K562 (cell line): ENCODE results near the gene DNAI1. TPM values are rescaled to one million over a fixed set of nuclear protein-coding genes. Genes with fewer than 3 reads are reported as not detected.

Experiments used
- BMI1 ChIP-seq: fragments of 150-350 bp; IDR thresholded peaks from 2 replicates; pipeline ENCODE4 v1.6.1; 2014; ENCODE audit warnings: low read length
- ELF4 ChIP-seq: fragments of 450-650 bp; formaldehyde crosslinking; IDR thresholded peaks from 2 replicates; pipeline ENCODE4 v1.4.0; 2022; ENCODE audit warnings: missing genetic modification characterization
- EWSR1 ChIP-seq: fragments of 450-650 bp; IDR thresholded peaks from 2 replicates; pipeline ENCODE4 v1.6.1; 2018; ENCODE audit warnings: borderline replicate concordance, mild to moderate bottlenecking, low read depth, moderate library complexity; ENCODE audit not compliant: partially characterized antibody
- HDAC6 ChIP-seq: IDR thresholded peaks from 2 replicates; pipeline ENCODE4 v1.6.1; 2012; ENCODE audit warnings: low read depth, mild to moderate bottlenecking, control low read depth, inconsistent platforms, low read length, moderate library complexity
- JUND ChIP-seq, 2 experiments: IDR thresholded peaks; 2 replicates in 1 of 2; 3 replicates in 1 of 2; pipeline ENCODE4 v1.6.1; 2011; ENCODE audit warnings: borderline replicate concordance in 2 of 2, low read depth in 2 of 2, low read length in 2 of 2, improper control_type of control experiment in 1 of 2, missing biosample characterization in 1 of 2, missing genetic modification characterization in 1 of 2, missing genetic modification reagents in 1 of 2
- KHSRP ChIP-seq: fragments of 450-650 bp; IDR thresholded peaks from 2 replicates; pipeline ENCODE4 v1.6.1; 2017
- MEF2A ChIP-seq: IDR thresholded peaks from 2 replicates; pipeline ENCODE4 v1.6.1; 2011; ENCODE audit warnings: low read depth, mild to moderate bottlenecking, low read length, moderate library complexity; ENCODE audit not compliant: control insufficient read depth
- TCF7 ChIP-seq: sonication (generic); IDR thresholded peaks from 2 replicates; pipeline ENCODE4 v1.6.1; 2016; ENCODE audit warnings: antibody characterized with exemption, borderline replicate concordance
- TEAD2 ChIP-seq: fragments of 450-650 bp; IDR thresholded peaks from 2 replicates; pipeline ENCODE4 v1.6.1; 2016; ENCODE audit warnings: missing genetic modification characterization, control low read depth, missing compliant biosample characterization
- ZNF282 ChIP-seq: sonication (generic); formaldehyde crosslinking; IDR thresholded peaks from 2 replicates; pipeline ENCODE4 v1.8.1; 2023; ENCODE audit warnings: missing genetic modification reagents
- ZNF3 ChIP-seq: fragments of 250-450 bp; sonication (Bioruptor Pico); IDR thresholded peaks from 2 replicates; pipeline ENCODE4 v1.5.0; 2021; ENCODE audit warnings: mild to moderate bottlenecking, moderate library complexity
- ZNF324 ChIP-seq: fragments of 250-450 bp; sonication (Bioruptor Pico); IDR thresholded peaks from 2 replicates; pipeline ENCODE4 v1.4.0; 2020; ENCODE audit warnings: mild to moderate bottlenecking
- ZNF551 ChIP-seq: fragments of 250-450 bp; sonication (Bioruptor Pico); IDR thresholded peaks from 2 replicates; pipeline ENCODE4 v1.5.0; 2021; ENCODE audit warnings: mild to moderate bottlenecking, moderate library complexity
- ZNF699 ChIP-seq: fragments of 250-450 bp; sonication (Bioruptor Pico); IDR thresholded peaks from 2 replicates; pipeline ENCODE4 v1.8.0; 2021; ENCODE audit warnings: mild to moderate bottlenecking, moderate library complexity; ENCODE audit not compliant: insufficient replicate concordance
- polyA plus RNA-seq, 8 experiments: library from polyadenylated mRNA; depleted of rRNA in 4 of 8; stranded (reverse) in 5 of 8; unstranded in 3 of 8; fragments of >200 nt; fragmentation: Nextera tagmentation in 2 of 8; fragmentation: Illumina TruSeq in 1 of 8; extraction: Ambion mirVana in 2 of 8; extraction: Trizol in 1 of 8; gene quantifications; 2 replicates each; pipeline versions ENCODE4 v1.2.1 to v1.2.3, GENCODE V29; 2011 to 2014; ENCODE audit warnings: inconsistent platforms in 1 of 8, missing spikeins in 1 of 8
- total RNA-seq, 7 experiments: library from RNA; depleted of rRNA in 6 of 7; stranded (reverse); fragments of >200 nt in 6 of 7; fragmentation: Illumina TruSeq in 2 of 7; extraction: Trizol in 2 of 7; gene quantifications; 2 replicates each; pipeline versions ENCODE4 v1.2.1 to v1.2.3, GENCODE V29; 2011 to 2021; ENCODE audit warnings: low replicate concordance in 1 of 7
- TF ChIP-seq, protein P1 (sequence below): fragments of 200-800 bp; sonication (Bioruptor generic); IDR thresholded peaks from 2 replicates; pipeline ENCODE4 v1.6.1; 2017; ENCODE audit warnings: missing genetic modification characterization, missing compliant biosample characterization
- TF ChIP-seq, protein P2 (sequence below): fragments of 450-650 bp; IDR thresholded peaks from 2 replicates; pipeline ENCODE4 v1.6.1; 2018; ENCODE audit warnings: mild to moderate bottlenecking, low read depth; ENCODE audit not compliant: partially characterized antibody
- TF ChIP-seq, protein P3 (sequence below): fragments of 250-450 bp; sonication (Bioruptor Pico); IDR thresholded peaks from 2 replicates; pipeline ENCODE4 v1.8.0; 2022; ENCODE audit warnings: inconsistent platforms
- TF ChIP-seq, protein P4 (sequence below): fragments of 250-450 bp; sonication (Bioruptor Pico); IDR thresholded peaks from 2 replicates; pipeline ENCODE4 v1.4.0; 2020; ENCODE audit warnings: mild to moderate bottlenecking, moderate library complexity, borderline replicate concordance
- TF ChIP-seq, protein P5 (sequence below): fragments of 250-450 bp; sonication (Bioruptor Pico); IDR thresholded peaks from 2 replicates; pipeline ENCODE4 v1.9.0; 2021; ENCODE audit warnings: mild to moderate bottlenecking

Gene DNAI1
- total and polyA plus RNA-seq, 9 of the 15 experiments (the other 6 are each of a cell fraction or from before 2014, with no cell fraction given): 0.01 to 0.17 (median 0.04) TPM; not detected in 6

- TF ChIP-seq, protein P1, sequence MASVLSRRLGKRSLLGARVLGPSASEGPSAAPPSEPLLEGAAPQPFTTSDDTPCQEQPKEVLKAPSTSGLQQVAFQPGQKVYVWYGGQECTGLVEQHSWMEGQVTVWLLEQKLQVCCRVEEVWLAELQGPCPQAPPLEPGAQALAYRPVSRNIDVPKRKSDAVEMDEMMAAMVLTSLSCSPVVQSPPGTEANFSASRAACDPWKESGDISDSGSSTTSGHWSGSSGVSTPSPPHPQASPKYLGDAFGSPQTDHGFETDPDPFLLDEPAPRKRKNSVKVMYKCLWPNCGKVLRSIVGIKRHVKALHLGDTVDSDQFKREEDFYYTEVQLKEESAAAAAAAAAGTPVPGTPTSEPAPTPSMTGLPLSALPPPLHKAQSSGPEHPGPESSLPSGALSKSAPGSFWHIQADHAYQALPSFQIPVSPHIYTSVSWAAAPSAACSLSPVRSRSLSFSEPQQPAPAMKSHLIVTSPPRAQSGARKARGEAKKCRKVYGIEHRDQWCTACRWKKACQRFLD (CRISPR knock-in tag): no peak
- no peak for TF ChIP-seq MEF2A
- no peak for TF ChIP-seq TEAD2
- TF ChIP-seq ZNF282: no peak
- no peak for TF ChIP-seq EWSR1
- no peak for TF ChIP-seq ZNF3 (CRISPR knock-in tag)
- no peak for TF ChIP-seq HDAC6
- no peak for TF ChIP-seq KHSRP
- TF ChIP-seq, protein P2, sequence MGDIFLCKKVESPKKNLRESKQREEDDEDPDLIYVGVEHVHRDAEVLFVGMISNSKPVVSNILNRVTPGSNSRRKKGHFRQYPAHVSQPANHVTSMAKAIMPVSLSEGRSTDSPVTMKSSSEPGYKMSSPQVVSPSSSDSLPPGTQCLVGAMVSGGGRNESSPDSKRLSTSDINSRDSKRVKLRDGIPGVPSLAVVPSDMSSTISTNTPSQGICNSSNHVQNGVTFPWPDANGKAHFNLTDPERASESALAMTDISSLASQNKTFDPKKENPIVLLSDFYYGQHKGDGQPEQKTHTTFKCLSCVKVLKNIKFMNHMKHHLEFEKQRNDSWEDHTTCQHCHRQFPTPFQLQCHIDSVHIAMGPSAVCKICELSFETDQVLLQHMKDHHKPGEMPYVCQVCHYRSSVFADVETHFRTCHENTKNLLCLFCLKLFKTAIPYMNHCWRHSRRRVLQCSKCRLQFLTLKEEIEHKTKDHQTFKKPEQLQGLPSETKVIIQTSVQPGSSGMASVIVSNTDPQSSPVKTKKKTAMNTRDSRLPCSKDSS: no peak
- no peak for TF ChIP-seq ZNF551 (CRISPR knock-in tag)
- TF ChIP-seq ELF4: 0 out of 2 replicates have a peak, but pooled peaks have one; percentile 40
- no peak for TF ChIP-seq TCF7
- TF ChIP-seq, protein P3, sequence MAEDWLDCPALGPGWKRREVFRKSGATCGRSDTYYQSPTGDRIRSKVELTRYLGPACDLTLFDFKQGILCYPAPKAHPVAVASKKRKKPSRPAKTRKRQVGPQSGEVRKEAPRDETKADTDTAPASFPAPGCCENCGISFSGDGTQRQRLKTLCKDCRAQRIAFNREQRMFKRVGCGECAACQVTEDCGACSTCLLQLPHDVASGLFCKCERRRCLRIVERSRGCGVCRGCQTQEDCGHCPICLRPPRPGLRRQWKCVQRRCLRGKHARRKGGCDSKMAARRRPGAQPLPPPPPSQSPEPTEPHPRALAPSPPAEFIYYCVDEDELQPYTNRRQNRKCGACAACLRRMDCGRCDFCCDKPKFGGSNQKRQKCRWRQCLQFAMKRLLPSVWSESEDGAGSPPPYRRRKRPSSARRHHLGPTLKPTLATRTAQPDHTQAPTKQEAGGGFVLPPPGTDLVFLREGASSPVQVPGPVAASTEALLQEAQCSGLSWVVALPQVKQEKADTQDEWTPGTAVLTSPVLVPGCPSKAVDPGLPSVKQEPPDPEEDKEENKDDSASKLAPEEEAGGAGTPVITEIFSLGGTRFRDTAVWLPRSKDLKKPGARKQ: no peak
- no peak for TF ChIP-seq ZNF324 (CRISPR knock-in tag)
- TF ChIP-seq BMI1: no peak
- no peak for TF ChIP-seq ZNF699
- TF ChIP-seq JUND (IDR thresholded peaks at IDR 0.05; ENCODE audit: borderline replicate concordance, low read depth, low read length): peak; percentile 39
- TF ChIP-seq JUND (tag; IDR thresholded peaks at IDR 0.05; ENCODE audit: borderline replicate concordance, low read depth, low read length): no peak; the same call in 2 of the 3 replicates
- TF ChIP-seq, protein P4, sequence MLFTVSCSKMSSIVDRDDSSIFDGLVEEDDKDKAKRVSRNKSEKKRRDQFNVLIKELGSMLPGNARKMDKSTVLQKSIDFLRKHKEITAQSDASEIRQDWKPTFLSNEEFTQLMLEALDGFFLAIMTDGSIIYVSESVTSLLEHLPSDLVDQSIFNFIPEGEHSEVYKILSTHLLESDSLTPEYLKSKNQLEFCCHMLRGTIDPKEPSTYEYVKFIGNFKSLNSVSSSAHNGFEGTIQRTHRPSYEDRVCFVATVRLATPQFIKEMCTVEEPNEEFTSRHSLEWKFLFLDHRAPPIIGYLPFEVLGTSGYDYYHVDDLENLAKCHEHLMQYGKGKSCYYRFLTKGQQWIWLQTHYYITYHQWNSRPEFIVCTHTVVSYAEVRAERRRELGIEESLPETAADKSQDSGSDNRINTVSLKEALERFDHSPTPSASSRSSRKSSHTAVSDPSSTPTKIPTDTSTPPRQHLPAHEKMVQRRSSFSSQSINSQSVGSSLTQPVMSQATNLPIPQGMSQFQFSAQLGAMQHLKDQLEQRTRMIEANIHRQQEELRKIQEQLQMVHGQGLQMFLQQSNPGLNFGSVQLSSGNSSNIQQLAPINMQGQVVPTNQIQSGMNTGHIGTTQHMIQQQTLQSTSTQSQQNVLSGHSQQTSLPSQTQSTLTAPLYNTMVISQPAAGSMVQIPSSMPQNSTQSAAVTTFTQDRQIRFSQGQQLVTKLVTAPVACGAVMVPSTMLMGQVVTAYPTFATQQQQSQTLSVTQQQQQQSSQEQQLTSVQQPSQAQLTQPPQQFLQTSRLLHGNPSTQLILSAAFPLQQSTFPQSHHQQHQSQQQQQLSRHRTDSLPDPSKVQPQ: no peak
- TF ChIP-seq, protein P5, sequence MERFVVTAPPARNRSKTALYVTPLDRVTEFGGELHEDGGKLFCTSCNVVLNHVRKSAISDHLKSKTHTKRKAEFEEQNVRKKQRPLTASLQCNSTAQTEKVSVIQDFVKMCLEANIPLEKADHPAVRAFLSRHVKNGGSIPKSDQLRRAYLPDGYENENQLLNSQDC (CRISPR knock-in tag): no peak
These were observed at the start of gene DNAI1, which contains the start of gene FAM219A (continued) for GRCh38 chr9:34458013-34458958.
